ENCODE data around the gene ENTHD1.

Gene ENTHD1

GRCh38 chr22:39723899-39724351, 169.6 kb downstream of the ENTHD1 start:
- Histone ChIP-seq H3K4me1 (ENCODE audit: insufficient read depth, low read length, severe bottlenecking) (no peaks in the 10 kb centered on the region), H3F3A (ENCODE audit: insufficient read depth, low read length) (no peaks in the 10 kb centered on the region), H3K4me2 (ENCODE audit: low read length) (no peak overlapping the region), H3K9me3 (ENCODE audit: low read length) (no peaks in the 10 kb centered on the region), H3K27me3 (ENCODE audit: insufficient read depth, low read length) (peaks cover 8% of the 10 kb centered on the region), H3K27ac (ENCODE audit: low read depth, low read length, poor library complexity, severe bottlenecking) (no peak overlapping the region), H3K9ac (ENCODE audit: low read length) (no peak overlapping the region), H4K20me1 (ENCODE audit: insufficient read depth, low read length) (no peaks in the 10 kb centered on the region), H3K79me2 (ENCODE audit: insufficient read depth, low read length) (no peaks in the 10 kb centered on the region), H3K9me2 (ENCODE audit: low read depth, low read length) (no peaks in the 10 kb centered on the region), H2AFZ (ENCODE audit: low read length) (no peak overlapping the region), H3K36me3 (ENCODE audit: insufficient read depth, low read length) (no peaks in the 10 kb centered on the region), H3K4me3 (ENCODE audit: low read depth, low read length, poor library complexity, severe bottlenecking) (no peak overlapping the region)
- TF ChIP-seq EZH2 (IDR thresholded peaks at IDR 0.05; ENCODE audit: borderline replicate concordance, low read length) (no peak), CTCF (IDR thresholded peaks at IDR 0.05; ENCODE audit: low read length) (no peak)

DNA sequence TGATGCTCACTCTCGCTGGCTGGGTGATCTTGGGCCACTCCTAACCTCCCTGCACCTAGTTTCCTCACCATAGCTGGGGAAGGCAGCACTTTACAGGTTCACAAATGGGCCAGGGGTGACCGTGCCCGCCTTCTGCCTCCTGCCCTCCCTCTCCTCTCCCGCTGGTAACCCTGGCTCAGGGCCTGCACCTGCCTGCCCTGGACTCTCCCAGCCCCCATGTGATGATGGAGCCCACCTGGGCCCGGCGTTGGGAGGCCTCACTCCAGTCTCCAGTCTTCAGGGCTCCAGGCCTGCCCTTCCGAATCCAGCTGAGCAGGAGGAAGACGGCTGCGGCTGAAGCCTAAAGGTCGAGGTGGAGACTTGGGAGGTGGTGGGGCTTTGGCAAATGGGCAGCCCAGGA, 170.1 kb downstream of the ENTHD1 start:
- Histone ChIP-seq H3K36me3 (ENCODE audit: insufficient read depth, low read length) (no peaks in the 10 kb centered on the region), H3K27ac (ENCODE audit: low read depth, low read length, poor library complexity, severe bottlenecking) (no peak overlapping the region), H3K27me3 (ENCODE audit: insufficient read depth, low read length) (peaks cover 4% of the 10 kb centered on the region), H3K9ac (ENCODE audit: low read length) (no peak overlapping the region), H3K9me3 (ENCODE audit: low read length) (no peaks in the 10 kb centered on the region), H3K4me1 (ENCODE audit: insufficient read depth, low read length, severe bottlenecking) (no peaks in the 10 kb centered on the region), H3K9me2 (ENCODE audit: low read depth, low read length) (no peaks in the 10 kb centered on the region), H4K20me1 (ENCODE audit: insufficient read depth, low read length) (no peaks in the 10 kb centered on the region), H3K79me2 (ENCODE audit: insufficient read depth, low read length) (no peaks in the 10 kb centered on the region), H2AFZ (ENCODE audit: low read length) (no peak overlapping the region), H3K4me3 (ENCODE audit: low read depth, low read length, poor library complexity, severe bottlenecking) (no peak overlapping the region), H3K4me2 (ENCODE audit: low read length) (no peak overlapping the region), H3F3A (ENCODE audit: insufficient read depth, low read length) (no peaks in the 10 kb centered on the region)
- TF ChIP-seq EZH2 (IDR thresholded peaks at IDR 0.05; ENCODE audit: borderline replicate concordance, low read length), result no peak
- TF ChIP-seq CTCF (IDR thresholded peaks at IDR 0.05; ENCODE audit: low read length), result no peak

GRCh38 chr22:39722501-39722900, 171.1 kb downstream of the ENTHD1 start:
- H3K27me3 ChIP-seq (ENCODE audit: insufficient read depth, low read length), result no peaks in the 10 kb centered on the region; the same call in 1 of the 2 replicates
- TF ChIP-seq EZH2 (IDR thresholded peaks at IDR 0.05; ENCODE audit: borderline replicate concordance, low read length) (no peak), CTCF (IDR thresholded peaks at IDR 0.05; ENCODE audit: low read length) (no peak)
- no peaks in the 10 kb centered on the region for H3K9me3 ChIP-seq (ENCODE audit: low read length)

More at GRCh38 chr22:39722501-39722900, 171.1 kb downstream of the ENTHD1 start:
- Histone ChIP-seq H2AFZ (ENCODE audit: low read length) (no peak overlapping the region), H3K9me2 (ENCODE audit: low read depth, low read length) (no peaks in the 10 kb centered on the region), H3K79me2 (ENCODE audit: insufficient read depth, low read length) (no peaks in the 10 kb centered on the region), H3K4me2 (ENCODE audit: low read length) (no peak overlapping the region), H3F3A (ENCODE audit: insufficient read depth, low read length) (no peaks in the 10 kb centered on the region), H3K27ac (ENCODE audit: low read depth, low read length, poor library complexity, severe bottlenecking) (no peak overlapping the region), H4K20me1 (ENCODE audit: insufficient read depth, low read length) (no peaks in the 10 kb centered on the region), H3K4me3 (ENCODE audit: low read depth, low read length, poor library complexity, severe bottlenecking) (no peak overlapping the region), H3K4me1 (ENCODE audit: insufficient read depth, low read length, severe bottlenecking) (no peaks in the 10 kb centered on the region), H3K9ac (ENCODE audit: low read length) (no peak overlapping the region), H3K36me3 (ENCODE audit: insufficient read depth, low read length) (no peaks in the 10 kb centered on the region)
